Cardiac muscle cell (in vitro differentiated cells and primary cell): ENCODE results near the gene PADI1. TPM values are rescaled to one million over a fixed set of nuclear protein-coding genes. Genes with fewer than 3 reads are reported as not detected.

Source experiments
- DNase-seq, 2 donors: peaks; one replicate each; pipeline versions ENCODE4 v3.0.0 to v3.0.0-alpha.2; 2010 to 2017; ENCODE audit warnings: low read depth in 1 of 2, low spot score in 1 of 2
- H3K27ac ChIP-seq: fragments of 200-600 bp; sonication (generic); 2 replicates; pipeline ENCODE4 v1.5.1; 2016
- H3K27me3 ChIP-seq: fragments of 200-600 bp; sonication (generic); 2 replicates; pipeline ENCODE4 v1.6.0; 2016; ENCODE audit warnings: control low read depth
- H3K36me3 ChIP-seq: fragments of 200-600 bp; sonication (generic); 2 replicates; pipeline ENCODE4 v1.5.1; 2016; ENCODE audit warnings: control low read depth
- H3K4me1 ChIP-seq: fragments of 200-600 bp; sonication (generic); 2 replicates; pipeline ENCODE4 v1.8.1; 2017; ENCODE audit warnings: low read depth, mild to moderate bottlenecking, mixed run types
- H3K4me3 ChIP-seq: fragments of 200-600 bp; sonication (generic); 2 replicates; pipeline ENCODE4 v1.5.1; 2016; ENCODE audit warnings: mild to moderate bottlenecking
- H3K9me3 ChIP-seq: fragments of 200-600 bp; sonication (generic); 2 replicates; pipeline ENCODE4 v1.5.1; 2017; ENCODE audit warnings: low read depth, mild to moderate bottlenecking, control low read depth
- CTCF ChIP-seq: IDR thresholded peaks from 2 replicates; pipeline ENCODE4 v1.5.1; 2012; ENCODE audit warnings: low read depth, mild to moderate bottlenecking, low read length
- polyA plus RNA-seq: library from polyadenylated mRNA; unstranded; fragments of >200 nt; fragmentation: Nextera tagmentation; extraction: Ambion mirVana; gene quantifications from 2 replicates; pipeline ENCODE4 v1.2.1, GENCODE V29; 2016
- total RNA-seq: library from RNA; depleted of rRNA; stranded (reverse); fragments of >200 nt; gene quantifications from 2 replicates; pipeline ENCODE4 v1.2.3, GENCODE V29; 2016

The PADI1 gene
- total and polyA plus RNA-seq, 2 experiments from 2014 or later, result 1.3 to 6.7 TPM

DNA sequence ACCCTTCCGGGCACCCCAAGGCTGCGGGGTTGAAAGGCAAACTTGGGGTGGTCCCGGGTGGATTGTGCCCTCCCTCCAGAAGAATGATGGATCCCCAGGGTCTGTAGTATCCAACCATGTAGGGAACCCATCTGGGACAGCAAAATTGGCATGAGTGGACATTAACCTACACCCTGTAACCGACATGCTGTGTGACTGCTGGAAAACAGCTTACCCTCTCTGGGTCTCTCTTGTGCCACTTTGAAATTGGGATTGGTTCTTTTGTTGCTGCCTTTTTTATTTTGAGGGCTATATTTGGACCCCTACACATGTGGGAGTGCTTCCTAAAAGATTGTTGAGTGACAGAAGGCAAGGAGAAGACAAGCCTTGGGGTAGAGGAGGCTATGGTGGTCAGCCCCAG, 19.5 kb downstream of the PADI1 start:
- Histone ChIP-seq H3K36me3 (no peaks in the 10 kb centered on the region), H3K4me1 (no peaks in the 10 kb centered on the region), H3K4me3 (no peak overlapping the region), H3K27ac (no peak overlapping the region), H3K9me3 (no peaks in the 10 kb centered on the region), H3K27me3 (no peaks in the 10 kb centered on the region)
- DNase-seq, result no peak
- TF ChIP-seq CTCF, result no peak

GRCh38 chr1:17225140-17225539, 20.2 kb downstream of the PADI1 start:
- Histone ChIP-seq H3K27ac (no peak overlapping the region), H3K4me3 (no peak overlapping the region), H3K4me1 (no peaks in the 10 kb centered on the region), H3K27me3 (no peaks in the 10 kb centered on the region), H3K36me3 (no peaks in the 10 kb centered on the region), H3K9me3 (no peaks in the 10 kb centered on the region)
- DNase-seq, result no peak
- TF ChIP-seq CTCF, result no peak

- H3K36me3 ChIP-seq, result no peaks in the 10 kb centered on the region
- no peak overlapping the region for H3K4me3 ChIP-seq
- H3K27ac ChIP-seq, result no peak overlapping the region
- DNase-seq, result no peak
- H3K27me3 ChIP-seq, result no peaks in the 10 kb centered on the region
- TF ChIP-seq CTCF, result no peak
- no peaks in the 10 kb centered on the region for H3K9me3 ChIP-seq
- no peaks in the 10 kb centered on the region for H3K4me1 ChIP-seq
These were observed 22.5 kb downstream of the PADI1 start for GRCh38 chr1:17227358-17227915.

- H3K9me3 ChIP-seq, result no peaks in the 10 kb centered on the region
- TF ChIP-seq CTCF, result no peak
- H3K27ac ChIP-seq, result no peak overlapping the region
- DNase-seq, result no peak
- H3K4me1 ChIP-seq, result no peaks in the 10 kb centered on the region
- no peaks in the 10 kb centered on the region for H3K27me3 ChIP-seq
- H3K36me3 ChIP-seq, result no peaks in the 10 kb centered on the region
- H3K4me3 ChIP-seq, result no peak overlapping the region
These were observed 23.7 kb downstream of the PADI1 start for GRCh38 chr1:17228619-17229018.

- Histone ChIP-seq H3K27ac (no peak overlapping the region), H3K36me3 (no peaks in the 10 kb centered on the region), H3K27me3 (no peaks in the 10 kb centered on the region), H3K4me1 (no peaks in the 10 kb centered on the region), H3K9me3 (no peaks in the 10 kb centered on the region), H3K4me3 (no peak overlapping the region)
- DNase-seq, result no peak
- TF ChIP-seq CTCF, result no peak
These were observed 24.5 kb downstream of the PADI1 start for GRCh38 chr1:17229379-17229778.

DNA sequence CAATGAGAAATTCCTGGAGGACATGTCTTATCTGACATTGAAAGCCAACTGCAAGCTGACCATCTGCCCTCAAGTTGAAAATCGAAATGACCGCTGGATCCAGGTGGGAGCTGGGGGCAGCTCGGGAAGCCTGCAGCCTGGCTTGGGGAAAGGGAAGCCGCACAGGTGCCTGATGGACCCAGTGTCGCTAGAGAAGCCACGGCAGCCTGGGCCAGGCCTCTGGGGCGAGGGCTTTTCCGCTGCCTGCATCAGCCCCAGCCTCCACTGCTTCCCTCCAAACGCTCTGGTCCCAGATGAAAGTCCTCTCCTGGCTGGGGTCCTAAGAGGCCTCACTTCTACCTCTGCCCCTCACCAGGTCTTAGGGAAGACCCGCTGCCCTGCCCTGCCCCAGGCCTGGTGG, 25.2 kb downstream of the PADI1 start:
- no peak for DNase-seq
- no peak overlapping the region for H3K4me3 ChIP-seq
- H3K4me1 ChIP-seq, result no peaks in the 10 kb centered on the region
- H3K9me3 ChIP-seq, result no peaks in the 10 kb centered on the region
- H3K36me3 ChIP-seq, result no peaks in the 10 kb centered on the region
- TF ChIP-seq CTCF, result no peak
- H3K27me3 ChIP-seq, result no peaks in the 10 kb centered on the region
- no peak overlapping the region for H3K27ac ChIP-seq
